ENCODE results near the gene USP17L10. TPM values are rescaled to one million over a fixed set of nuclear protein-coding genes. Genes with fewer than 3 reads are reported as not detected.
"Not testable (repeated sequence)": the region's sequence is repeated elsewhere in the genome, so short reads cannot be mapped to it uniquely, and the experiment has no call there.

Gene USP17L10
- total and polyA plus RNA-seq, 9 of the 15 experiments (the other 6 are each of a cell fraction or from before 2014, with no cell fraction given), result not detected

DNA sequence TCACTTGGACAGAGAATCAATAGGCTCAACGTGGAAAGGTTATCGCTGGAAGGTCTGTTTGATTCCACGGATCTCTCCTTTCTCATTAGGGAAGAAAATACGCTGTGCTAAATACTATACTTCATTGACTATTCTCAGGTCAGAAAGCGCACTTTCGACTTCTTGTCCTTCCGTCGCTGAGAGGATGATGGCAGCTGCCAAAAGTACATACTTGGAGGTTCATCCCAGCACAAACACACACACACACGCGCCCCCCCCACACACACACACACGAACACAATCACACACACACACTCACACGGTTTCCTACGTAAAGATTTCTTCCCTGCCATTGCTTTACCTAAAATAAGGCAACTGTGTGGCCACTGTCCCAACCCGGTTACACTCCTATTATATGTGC lies 4.2 kb downstream of the USP17L10 start:
- H3K27me3 ChIP-seq (ENCODE audit: control insufficient read depth in 2 of 2, insufficient read depth in 2 of 2, low read length in 2 of 2); DNase-seq (ENCODE audit: extremely low read depth in 1 of 4, low spot score in 3 of 4); H4K20me1 ChIP-seq (replicated peaks; ENCODE audit: control insufficient read depth, insufficient read depth, low read length); in situ Hi-C loops (cut with MboI); FAIRE-seq; intact Hi-C loops (cut with micrococcal nuclease); BruUV-seq (replicated peaks); H3K9ac ChIP-seq (ENCODE audit: insufficient read depth in 1 of 2, low read depth in 2 of 2, low read length in 2 of 2); H3K4me1 ChIP-seq (replicated peaks in 1 of 2; ENCODE audit: control insufficient read depth in 2 of 2, insufficient read depth in 2 of 2, low read length in 2 of 2); H3K4me3 ChIP-seq; CTCF ChIA-PET (ENCODE audit: low intra/inter-chr PET ratio); POLR2A ChIA-PET; H3K9me3 ChIP-seq (replicated peaks; ENCODE audit: control insufficient read depth, insufficient read depth, low read depth, low read length); ATAC-seq; H3K79me2 ChIP-seq (ENCODE audit: control insufficient read depth, insufficient read depth, low read length); H2AFZ ChIP-seq (ENCODE audit: low read depth, low read length); H3K9me1 ChIP-seq (ENCODE audit: control insufficient read depth, insufficient read depth, low read length); H3K36me3 ChIP-seq (ENCODE audit: control insufficient read depth, insufficient read depth, low read length); H3K4me2 ChIP-seq (ENCODE audit: insufficient read depth, low read length); H3K27ac ChIP-seq (ENCODE audit: extremely low read depth, low read depth, low read length): not testable (repeated sequence)
- WGBS (ENCODE audit: insufficient coverage, low coverage, missing lambda C conversion rate), result under 1% methylated on average over 8 of the region's 14 CpGs

DNA sequence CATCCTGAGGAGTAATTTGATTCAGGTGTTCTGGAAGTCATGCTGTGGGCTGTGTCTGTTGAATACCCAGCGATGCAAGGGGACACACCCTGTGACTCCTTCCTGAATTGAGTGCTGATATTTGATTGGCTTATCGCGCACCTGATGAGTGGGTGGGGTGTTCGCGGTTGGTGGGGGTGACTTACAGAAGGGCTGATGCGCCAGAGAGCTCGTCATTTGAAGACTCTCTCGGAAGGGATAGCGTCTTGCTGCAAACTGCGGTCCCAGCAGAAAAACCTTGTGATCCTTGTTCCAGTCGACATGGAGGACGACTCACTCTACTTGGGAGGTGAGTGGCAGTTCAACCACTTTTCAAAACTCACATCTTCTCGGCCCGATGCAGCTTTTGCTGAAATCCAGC lies 4.6 kb downstream of the USP17L10 start, which contains the start of gene USP17L11:
Gene USP17L11 (plus strand): TSS at position 301 of the 400 bp plus-strand sequence. CDS start 0 bp downstream, at position 301.
- BruUV-seq (replicated peaks); H3K9ac ChIP-seq (ENCODE audit: insufficient read depth in 1 of 2, low read depth in 2 of 2, low read length in 2 of 2); CTCF ChIA-PET (ENCODE audit: low intra/inter-chr PET ratio); H3K4me1 ChIP-seq (replicated peaks in 1 of 2; ENCODE audit: control insufficient read depth in 2 of 2, insufficient read depth in 2 of 2, low read length in 2 of 2); H3K4me2 ChIP-seq (ENCODE audit: insufficient read depth, low read length); H2AFZ ChIP-seq (ENCODE audit: low read depth, low read length); DNase-seq (ENCODE audit: extremely low read depth in 1 of 4, low spot score in 3 of 4); POLR2A ChIA-PET; H4K20me1 ChIP-seq (replicated peaks; ENCODE audit: control insufficient read depth, insufficient read depth, low read length); H3K4me3 ChIP-seq; FAIRE-seq; in situ Hi-C loops (cut with MboI); H3K9me3 ChIP-seq (replicated peaks; ENCODE audit: control insufficient read depth, insufficient read depth, low read depth, low read length); H3K36me3 ChIP-seq (ENCODE audit: control insufficient read depth, insufficient read depth, low read length); ATAC-seq; H3K79me2 ChIP-seq (ENCODE audit: control insufficient read depth, insufficient read depth, low read length); H3K9me1 ChIP-seq (ENCODE audit: control insufficient read depth, insufficient read depth, low read length); H3K27me3 ChIP-seq (ENCODE audit: control insufficient read depth in 2 of 2, insufficient read depth in 2 of 2, low read length in 2 of 2); H3K27ac ChIP-seq (ENCODE audit: extremely low read depth, low read depth, low read length); intact Hi-C loops (cut with micrococcal nuclease): not testable (repeated sequence)
- no CpG with 5 or more reads among the region's 14 CpGs for WGBS (ENCODE audit: insufficient coverage, low coverage, missing lambda C conversion rate)

DNA sequence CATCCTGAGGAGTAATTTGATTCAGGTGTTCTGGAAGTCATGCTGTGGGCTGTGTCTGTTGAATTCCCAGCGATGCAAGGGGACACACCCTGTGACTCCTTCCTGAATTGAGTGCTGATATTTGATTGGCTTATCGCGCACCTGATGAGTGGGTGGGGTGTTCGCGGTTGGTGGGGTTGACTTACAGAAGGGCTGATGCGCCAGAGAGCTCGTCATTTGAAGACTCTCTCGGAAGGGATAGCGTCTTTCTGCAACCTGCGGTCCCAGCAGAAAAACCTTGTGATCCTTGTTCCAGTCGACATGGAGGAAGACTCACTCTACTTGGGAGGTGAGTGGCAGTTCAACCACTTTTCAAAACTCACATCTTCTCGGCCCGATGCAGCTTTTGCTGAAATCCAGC lies 9.4 kb downstream of the USP17L10 start, which contains the start of gene USP17L12:
Gene USP17L12 (plus strand): TSS at position 301 of the 400 bp plus-strand sequence. CDS start 0 bp downstream, at position 301.
- H4K20me1 ChIP-seq (replicated peaks; ENCODE audit: control insufficient read depth, insufficient read depth, low read length); H3K36me3 ChIP-seq (ENCODE audit: control insufficient read depth, insufficient read depth, low read length); FAIRE-seq; H3K79me2 ChIP-seq (ENCODE audit: control insufficient read depth, insufficient read depth, low read length); H3K4me1 ChIP-seq (replicated peaks in 1 of 2; ENCODE audit: control insufficient read depth in 2 of 2, insufficient read depth in 2 of 2, low read length in 2 of 2); CTCF ChIA-PET (ENCODE audit: low intra/inter-chr PET ratio); BruUV-seq (replicated peaks); H3K4me3 ChIP-seq; intact Hi-C loops (cut with micrococcal nuclease); H2AFZ ChIP-seq (ENCODE audit: low read depth, low read length); POLR2A ChIA-PET; H3K9me1 ChIP-seq (ENCODE audit: control insufficient read depth, insufficient read depth, low read length); DNase-seq (ENCODE audit: extremely low read depth in 1 of 4, low spot score in 3 of 4); H3K4me2 ChIP-seq (ENCODE audit: insufficient read depth, low read length); H3K9ac ChIP-seq (ENCODE audit: insufficient read depth in 1 of 2, low read depth in 2 of 2, low read length in 2 of 2); ATAC-seq; H3K27me3 ChIP-seq (ENCODE audit: control insufficient read depth in 2 of 2, insufficient read depth in 2 of 2, low read length in 2 of 2); H3K27ac ChIP-seq (ENCODE audit: extremely low read depth, low read depth, low read length); H3K9me3 ChIP-seq (replicated peaks; ENCODE audit: control insufficient read depth, insufficient read depth, low read depth, low read length): not testable (repeated sequence)
- in situ Hi-C loops (cut with MboI), result loop anchor here (10.0 kb wide), 1 partner anchor 65 kb away; no protein-coding TSS in a partner anchor
- no CpG with 5 or more reads among the region's 13 CpGs for WGBS (ENCODE audit: insufficient coverage, low coverage, missing lambda C conversion rate)

DNA sequence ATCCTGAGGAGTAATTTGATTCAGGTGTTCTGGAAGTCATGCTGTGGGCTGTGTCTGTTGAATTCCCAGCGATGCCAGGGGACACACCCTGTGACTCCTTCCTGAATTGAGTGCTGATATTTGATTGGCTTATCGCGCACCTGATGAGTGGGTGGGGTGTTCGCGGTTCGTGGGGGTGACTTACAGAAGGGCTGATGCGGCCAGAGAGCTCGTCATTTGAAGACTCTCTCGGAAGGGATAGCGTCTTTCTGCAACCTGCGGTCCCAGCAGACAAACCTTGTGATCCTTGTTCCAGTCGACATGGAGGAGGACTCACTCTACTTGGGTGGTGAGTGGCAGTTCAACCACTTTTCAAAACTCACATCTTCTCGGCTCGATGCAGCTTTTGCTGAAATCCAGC lies 14.1 kb downstream of the USP17L10 start, which contains the start of gene USP17L13:
Gene USP17L13 (plus strand): TSS at position 301 of the 400 bp plus-strand sequence. CDS start 0 bp downstream, at position 301.
- in situ Hi-C loops (cut with MboI), result loop anchor here (10.0 kb wide), 1 partner anchor 70 kb away; no protein-coding TSS in a partner anchor
- FAIRE-seq; H3K4me1 ChIP-seq (replicated peaks in 1 of 2; ENCODE audit: control insufficient read depth in 2 of 2, insufficient read depth in 2 of 2, low read length in 2 of 2); H3K36me3 ChIP-seq (ENCODE audit: control insufficient read depth, insufficient read depth, low read length); H3K27me3 ChIP-seq (ENCODE audit: control insufficient read depth in 2 of 2, insufficient read depth in 2 of 2, low read length in 2 of 2); ATAC-seq; intact Hi-C loops (cut with micrococcal nuclease); H3K9ac ChIP-seq (ENCODE audit: insufficient read depth in 1 of 2, low read depth in 2 of 2, low read length in 2 of 2); H2AFZ ChIP-seq (ENCODE audit: low read depth, low read length); H3K4me2 ChIP-seq (ENCODE audit: insufficient read depth, low read length); POLR2A ChIA-PET; BruUV-seq (replicated peaks); H3K27ac ChIP-seq (ENCODE audit: extremely low read depth, low read depth, low read length); CTCF ChIA-PET (ENCODE audit: low intra/inter-chr PET ratio); H3K9me3 ChIP-seq (replicated peaks; ENCODE audit: control insufficient read depth, insufficient read depth, low read depth, low read length); H3K9me1 ChIP-seq (ENCODE audit: control insufficient read depth, insufficient read depth, low read length); H4K20me1 ChIP-seq (replicated peaks; ENCODE audit: control insufficient read depth, insufficient read depth, low read length); H3K79me2 ChIP-seq (ENCODE audit: control insufficient read depth, insufficient read depth, low read length); H3K4me3 ChIP-seq; DNase-seq (ENCODE audit: extremely low read depth in 1 of 4, low spot score in 3 of 4): not testable (repeated sequence)
- WGBS (ENCODE audit: insufficient coverage, low coverage, missing lambda C conversion rate), result no CpG with 5 or more reads among the region's 14 CpGs

All from K562 (cell line).